Skeletal muscle tissue (tissue), 4 donors: Measurements from ENCODE around the gene GRID2. TPM values are rescaled to one million over a fixed set of nuclear protein-coding genes. Genes with fewer than 3 reads are reported as not detected.

Experiments used
- H3K27ac ChIP-seq: one replicate; pipeline ENCODE4 v1.7.0; 2013; ENCODE audit warnings: mild to moderate bottlenecking, low read depth, low read length, inconsistent platforms
- H3K27me3 ChIP-seq, 3 donors: one replicate each; pipeline ENCODE4 v1.7.0; 2013; ENCODE audit warnings: low read length in 3 of 3; ENCODE audit not compliant: control insufficient read depth in 3 of 3, insufficient read depth in 3 of 3
- H3K36me3 ChIP-seq, 3 donors: one replicate each; pipeline ENCODE4 v1.7.0; 2013; ENCODE audit warnings: low read length in 3 of 3; ENCODE audit not compliant: control insufficient read depth in 3 of 3, insufficient read depth in 3 of 3
- H3K4me1 ChIP-seq, 3 donors: one replicate each; pipeline ENCODE4 v1.7.0; 2013; ENCODE audit warnings: low read length in 3 of 3, mild to moderate bottlenecking in 3 of 3; ENCODE audit not compliant: control insufficient read depth in 3 of 3, insufficient read depth in 3 of 3
- H3K4me3 ChIP-seq, 3 donors: one replicate each; pipeline ENCODE4 v1.7.0; 2013; ENCODE audit warnings: low read length in 3 of 3
- H3K9ac ChIP-seq, 3 donors: one replicate each; pipeline ENCODE4 v1.7.0; 2013; ENCODE audit warnings: low read length in 3 of 3, mild to moderate bottlenecking in 3 of 3, moderate library complexity in 2 of 3, low read depth in 1 of 3
- H3K9me3 ChIP-seq, 3 donors: one replicate each; pipeline ENCODE4 v1.7.0; 2013; ENCODE audit warnings: low read length in 3 of 3; ENCODE audit not compliant: control insufficient read depth in 3 of 3
- total RNA-seq: library from RNA; depleted of rRNA; stranded (reverse); fragments of >200 nt; gene quantifications from one replicate; pipeline ENCODE4 v1.2.3, GENCODE V29; 2014
- donor health status: Osteomylitis.

Gene GRID2
- total RNA-seq, 1 donor from 2014 or later: 1.6 TPM

GRCh38 chr4:92825256-92825655 lies 521.5 kb downstream of the GRID2 start:
- H3K4me3 ChIP-seq: no peak overlapping the region
- no peaks in the 10 kb centered on the region for H3K36me3 ChIP-seq
- no peak overlapping the region for H3K9ac ChIP-seq
- no peak overlapping the region for H3K27ac ChIP-seq
- no peaks in the 10 kb centered on the region for H3K27me3 ChIP-seq
- H3K9me3 ChIP-seq: peaks cover 0 to 2% (median 0%) of the 10 kb centered on the region in 3 donors
- H3K4me1 ChIP-seq: no peaks in the 10 kb centered on the region

- H3K9me3 ChIP-seq: peaks cover 0 to 2% (median 0%) of the 10 kb centered on the region in 3 donors
- no peak overlapping the region for H3K27ac ChIP-seq
- no peak overlapping the region for H3K9ac ChIP-seq
- no peaks in the 10 kb centered on the region for H3K27me3 ChIP-seq
- H3K4me3 ChIP-seq: no peak overlapping the region
- no peaks in the 10 kb centered on the region for H3K4me1 ChIP-seq
- no peaks in the 10 kb centered on the region for H3K36me3 ChIP-seq
These were observed 522.0 kb downstream of the GRID2 start for GRCh38 chr4:92825791-92826190.

- Histone ChIP-seq H3K27ac (no peak overlapping the region), H3K4me1 (no peaks in the 10 kb centered on the region), H3K4me3 (no peak overlapping the region), H3K36me3 (no peaks in the 10 kb centered on the region), H3K9me3 (no peaks in the 10 kb centered on the region), H3K27me3 (no peaks in the 10 kb centered on the region), H3K9ac (no peak overlapping the region)
These were observed 527.0 kb downstream of the GRID2 start for GRCh38 chr4:92830771-92831170.

- Histone ChIP-seq H3K4me1 (no peaks in the 10 kb centered on the region), H3K36me3 (no peaks in the 10 kb centered on the region), H3K27me3 (no peaks in the 10 kb centered on the region), H3K9me3 (no peaks in the 10 kb centered on the region), H3K27ac (no peak overlapping the region), H3K9ac (no peak overlapping the region), H3K4me3 (no peak overlapping the region)
These were observed 537.1 kb downstream of the GRID2 start for GRCh38 chr4:92840880-92841279.

- H3K36me3 ChIP-seq: no peaks in the 10 kb centered on the region
- no peak overlapping the region for H3K9ac ChIP-seq
- H3K4me1 ChIP-seq: no peaks in the 10 kb centered on the region
- H3K4me3 ChIP-seq: no peak overlapping the region
- H3K27me3 ChIP-seq: no peaks in the 10 kb centered on the region
- H3K9me3 ChIP-seq: no peaks in the 10 kb centered on the region
- no peak overlapping the region for H3K27ac ChIP-seq
These were observed 540.0 kb downstream of the GRID2 start for GRCh38 chr4:92843784-92844183.

GRCh38 chr4:92847026-92847425 lies 543.3 kb downstream of the GRID2 start:
- Histone ChIP-seq H3K27me3 (no peaks in the 10 kb centered on the region), H3K4me1 (no peaks in the 10 kb centered on the region), H3K36me3 (no peaks in the 10 kb centered on the region), H3K4me3 (no peak overlapping the region), H3K9me3 (no peaks in the 10 kb centered on the region), H3K9ac (no peak overlapping the region), H3K27ac (no peak overlapping the region)

- H3K9ac ChIP-seq: no peak overlapping the region
- no peaks in the 10 kb centered on the region for H3K27me3 ChIP-seq
- no peak overlapping the region for H3K27ac ChIP-seq
- H3K9me3 ChIP-seq: no peaks in the 10 kb centered on the region
- no peak overlapping the region for H3K4me3 ChIP-seq
- H3K4me1 ChIP-seq: no peaks in the 10 kb centered on the region
- H3K36me3 ChIP-seq: no peaks in the 10 kb centered on the region
These were observed 558.7 kb downstream of the GRID2 start for GRCh38 chr4:92862509-92862908.

- Histone ChIP-seq H3K36me3 (no peaks in the 10 kb centered on the region), H3K4me1 (no peaks in the 10 kb centered on the region), H3K27ac (no peak overlapping the region), H3K4me3 (no peak overlapping the region), H3K27me3 (no peaks in the 10 kb centered on the region), H3K9ac (no peak overlapping the region), H3K9me3 (no peaks in the 10 kb centered on the region)
These were observed 560.3 kb downstream of the GRID2 start for GRCh38 chr4:92864096-92864495.

GRCh38 chr4:92872604-92873003 lies 568.8 kb downstream of the GRID2 start:
- no peaks in the 10 kb centered on the region for H3K36me3 ChIP-seq
- no peak overlapping the region for H3K27ac ChIP-seq
- no peaks in the 10 kb centered on the region for H3K4me1 ChIP-seq
- no peaks in the 10 kb centered on the region for H3K27me3 ChIP-seq
- no peaks in the 10 kb centered on the region for H3K9me3 ChIP-seq
- H3K9ac ChIP-seq: no peak overlapping the region
- H3K4me3 ChIP-seq: no peak overlapping the region

GRCh38 chr4:92885632-92886031 lies 581.9 kb downstream of the GRID2 start:
- H3K4me3 ChIP-seq: no peak overlapping the region
- no peaks in the 10 kb centered on the region for H3K4me1 ChIP-seq
- no peak overlapping the region for H3K9ac ChIP-seq
- no peaks in the 10 kb centered on the region for H3K27me3 ChIP-seq
- no peaks in the 10 kb centered on the region for H3K36me3 ChIP-seq
- H3K27ac ChIP-seq: no peak overlapping the region
- no peaks in the 10 kb centered on the region for H3K9me3 ChIP-seq

GRCh38 chr4:92952426-92952825 lies 648.7 kb downstream of the GRID2 start:
- Histone ChIP-seq H3K27ac (no peak overlapping the region), H3K9me3 (no peaks in the 10 kb centered on the region), H3K9ac (no peak overlapping the region), H3K4me3 (no peak overlapping the region), H3K4me1 (no peaks in the 10 kb centered on the region), H3K36me3 (no peaks in the 10 kb centered on the region), H3K27me3 (no peaks in the 10 kb centered on the region)
